Measurements from ENCODE around the gene DENND1A. TPM values are rescaled to one million over a fixed set of nuclear protein-coding genes. Genes with fewer than 3 reads are reported as not detected.

The DENND1A gene
- total and polyA plus RNA-seq, 2 of the 13 experiments (the other 11 are each of a cell fraction or from before 2014, with no cell fraction given), result 14.8 to 30.1 TPM

- ChIA-PET POLR2A (no interaction called here), CTCF (ENCODE audit: low intra/inter-chr PET ratio, low total read pairs) (no interaction called here)
- ATAC-seq (no peak), DNase-seq (ENCODE audit: low spot score) (no peak), FAIRE-seq (no peak)
- Histone ChIP-seq H3K9me3 (ENCODE audit: low read length) (no peaks in the 10 kb centered on the region), H4K20me1 (ENCODE audit: insufficient read depth, low read length) (no peaks in the 10 kb centered on the region), H2AFZ (ENCODE audit: low read length) (no peak overlapping the region), H3K27ac (ENCODE audit: extremely low read length, insufficient read depth, low read length) (no peak overlapping the region), H3K9ac (ENCODE audit: insufficient read depth, low read depth, low read length) (no peak overlapping the region), H3K27me3 (ENCODE audit: control insufficient read depth in 1 of 2, insufficient read depth in 2 of 2, low read length in 2 of 2) (no peaks in the 10 kb centered on the region), H3K4me1 (ENCODE audit: insufficient read depth, low read length) (no peaks in the 10 kb centered on the region), H3K36me3 (replicated peaks in 1 of 2; ENCODE audit: control insufficient read depth in 1 of 2, insufficient read depth in 2 of 2, low read length in 2 of 2) (peaks cover 15 to 29% of the 10 kb centered on the region in 2 experiments; a peak in 4 of 5 replicates), H3K4me2 (ENCODE audit: low read depth, low read length) (no peak overlapping the region), H3K79me2 (ENCODE audit: insufficient read depth, low read length) (no peaks in the 10 kb centered on the region), H3K4me3 (replicated peaks in 1 of 3; ENCODE audit: insufficient read depth in 1 of 3, low read depth in 2 of 3, low read length in 3 of 3) (no peak overlapping the region)
- TF ChIP-seq CENPX (CRISPR knock-in tag; IDR thresholded peaks at IDR 0.05) (no peak), FOSL2 (CRISPR knock-in tag; IDR thresholded peaks at IDR 0.05) (peak; percentile 18; the same call in 1 of the 2 replicates)
- in situ Hi-C loops (cut with HindIII; ENCODE audit: extremely low pct_ligation_motif_present, low pct_unique_long_range_greater_than_20kb), result no loop called here
- intact Hi-C loops (cut with micrococcal nuclease; ENCODE audit: unreplicated experiment), result no loop called here
- WGBS (ENCODE audit: low lambda C conversion rate), result 84% methylated on average over 14 of the region's 22 CpGs
- BruUV-seq (replicated peaks), result no TSS peak
Observed at GRCh38 chr9:123556464-123557435, 373.2 kb downstream of the DENND1A start.

GRCh38 chr9:123555646-123556045 is 374.3 kb downstream of the DENND1A start:
- H3K79me2 ChIP-seq (ENCODE audit: insufficient read depth, low read length), result no peaks in the 10 kb centered on the region
- no peak overlapping the region for H3K27ac ChIP-seq (ENCODE audit: extremely low read length, insufficient read depth, low read length)
- no peak overlapping the region for H3K4me2 ChIP-seq (ENCODE audit: low read depth, low read length)
- intact Hi-C loops (cut with micrococcal nuclease; ENCODE audit: unreplicated experiment) (no loop called here), in situ Hi-C loops (cut with HindIII; ENCODE audit: extremely low pct_ligation_motif_present, low pct_unique_long_range_greater_than_20kb) (no loop called here)
- FAIRE-seq (no peak), ATAC-seq (no peak), DNase-seq (ENCODE audit: low spot score) (no peak)
- no peak overlapping the region for H2AFZ ChIP-seq (ENCODE audit: low read length)
- H3K9ac ChIP-seq (ENCODE audit: insufficient read depth, low read depth, low read length), result no peak overlapping the region
- ChIA-PET CTCF (ENCODE audit: low intra/inter-chr PET ratio, low total read pairs) (no interaction called here), POLR2A (no interaction called here)
- no peaks in the 10 kb centered on the region for H3K9me3 ChIP-seq (ENCODE audit: low read length)
- WGBS (ENCODE audit: low lambda C conversion rate), result 96% methylated on average over 3 of the region's 3 CpGs
- H3K36me3 ChIP-seq (replicated peaks in 1 of 2; ENCODE audit: control insufficient read depth in 1 of 2, insufficient read depth in 2 of 2, low read length in 2 of 2), result peaks cover 15 to 30% of the 10 kb centered on the region in 2 experiments; a peak in 4 of 5 replicates
- H3K27me3 ChIP-seq (ENCODE audit: control insufficient read depth in 1 of 2, insufficient read depth in 2 of 2, low read length in 2 of 2), result no peaks in the 10 kb centered on the region
- H4K20me1 ChIP-seq (ENCODE audit: insufficient read depth, low read length), result no peaks in the 10 kb centered on the region
- no TSS peak for BruUV-seq (replicated peaks)
- no peak overlapping the region for H3K4me3 ChIP-seq (replicated peaks in 1 of 3; ENCODE audit: insufficient read depth in 1 of 3, low read depth in 2 of 3, low read length in 3 of 3)
- no peaks in the 10 kb centered on the region for H3K4me1 ChIP-seq (ENCODE audit: insufficient read depth, low read length)
- no peak for TF ChIP-seq RBFOX2 (IDR thresholded peaks at IDR 0.05; ENCODE audit: low read depth, low read length)
- no peak for TF ChIP-seq STAT5B (CRISPR knock-in tag; IDR thresholded peaks at IDR 0.05)
- TF ChIP-seq ZUFSP (CRISPR knock-in tag; IDR thresholded peaks at IDR 0.05; ENCODE audit: borderline replicate concordance), result no peak
- no peak for TF ChIP-seq MYPOP (CRISPR knock-in tag; IDR thresholded peaks at IDR 0.05)
- no peak for TF ChIP-seq ZXDC (CRISPR knock-in tag; IDR thresholded peaks at IDR 0.05)
- TF ChIP-seq HNF4A (CRISPR knock-in tag; IDR thresholded peaks at IDR 0.05), result no peak
- TF ChIP-seq ZBTB33 (CRISPR knock-in tag; IDR thresholded peaks at IDR 0.05), result no peak
